WI38 (cell line): Measurements from ENCODE around the gene DST.

Experiments
- H3K4me3 ChIP-seq: 2 replicates; pipeline ENCODE4 v1.5.1; 2011; ENCODE audit warnings: low read depth, mild to moderate bottlenecking, control low read depth, low read length
- CTCF ChIP-seq: IDR thresholded peaks from 2 replicates; pipeline ENCODE4 v1.5.1; 2012; ENCODE audit warnings: low read depth, mild to moderate bottlenecking, control low read depth, low read length

The DST gene

GRCh38 chr6:56655249-56655648, 12.6 kb upstream of the DST start:
- no peak overlapping the region for H3K4me3 ChIP-seq
- no peak for TF ChIP-seq CTCF

- no peak for TF ChIP-seq CTCF
These were observed 10.3 kb upstream of the DST start for GRCh38 chr6:56652994-56653393.

GRCh38 chr6:56652231-56652630, 9.5 kb upstream of the DST start:
- TF ChIP-seq CTCF: no peak
- no peak overlapping the region for H3K4me3 ChIP-seq

More at GRCh38 chr6:56652994-56653393, 10.3 kb upstream of the DST start:
- H3K4me3 ChIP-seq: no peak overlapping the region

GRCh38 chr6:56650191-56650590, 7.5 kb upstream of the DST start:
- no peak for TF ChIP-seq CTCF
- no peak overlapping the region for H3K4me3 ChIP-seq

GRCh38 chr6:56649782-56650181, 7.1 kb upstream of the DST start:
- H3K4me3 ChIP-seq: no peak overlapping the region
- TF ChIP-seq CTCF: no peak

GRCh38 chr6:56649053-56649769, 6.5 kb upstream of the DST start:
- H3K4me3 ChIP-seq: no peak overlapping the region
- TF ChIP-seq CTCF: no peak

- no peak overlapping the region for H3K4me3 ChIP-seq
- no peak for TF ChIP-seq CTCF
These were observed 4.6 kb upstream of the DST start for GRCh38 chr6:56647172-56647762.
